Neural cell (in vitro differentiated cells): Measurements from ENCODE around the gene ANGPTL2. TPM values are rescaled to one million over a fixed set of nuclear protein-coding genes. Genes with fewer than 3 reads are reported as not detected.

Experiments
- H2AFZ ChIP-seq: fragments of 200-600, 300-800 bp; sonication (generic), shearing (Covaris generic); 2 replicates; pipeline ENCODE4 v1.6.0; 2014; ENCODE audit warnings: low read depth, mild to moderate bottlenecking, antibody characterized with exemption, low read length, moderate library complexity
- H3F3A ChIP-seq: fragments of 200-600 bp; shearing (Covaris generic); 2 replicates; pipeline ENCODE4 v1.6.1; 2016; ENCODE audit warnings: mild to moderate bottlenecking, moderate library complexity, mixed read lengths, antibody characterized with exemption, low read length; ENCODE audit not compliant: insufficient read depth, poor library complexity, severe bottlenecking
- H3K27ac ChIP-seq: fragments of 200-600, 300-800 bp; sonication (generic), shearing (Covaris generic); 2 replicates; pipeline ENCODE4 v1.5.1; 2014; ENCODE audit warnings: mild to moderate bottlenecking, low read length, moderate library complexity
- H3K27me3 ChIP-seq: fragments of 300-800, 200-600 bp; sonication (generic), shearing (Covaris generic); 2 replicates; pipeline ENCODE4 v1.6.0; 2014; ENCODE audit warnings: mild to moderate bottlenecking, low read depth, low read length, moderate library complexity; ENCODE audit not compliant: insufficient read depth
- H3K36me3 ChIP-seq: fragments of 300-800, 200-600 bp; sonication (generic), shearing (Covaris generic); 2 replicates; pipeline ENCODE4 v1.5.1; 2014; ENCODE audit warnings: mild to moderate bottlenecking, antibody characterized with exemption, low read length, moderate library complexity; ENCODE audit not compliant: insufficient read depth
- H3K4me2 ChIP-seq: fragments of 300-800, 200-600 bp; sonication (generic), shearing (Covaris generic); 2 replicates; pipeline ENCODE4 v1.6.0; 2014; ENCODE audit warnings: mild to moderate bottlenecking, low read length
- H3K4me3 ChIP-seq: fragments of 300-800, 200-600 bp; sonication (generic), shearing (Covaris generic); 2 replicates; pipeline ENCODE4 v1.5.1; 2014; ENCODE audit warnings: mild to moderate bottlenecking, low read length, moderate library complexity
- H3K79me2 ChIP-seq: fragments of 200-600 bp; shearing (Covaris generic); replicated peaks from 2 replicates; pipeline ENCODE4 v1.6.0; 2014; ENCODE audit warnings: mild to moderate bottlenecking, low read length, moderate library complexity; ENCODE audit not compliant: insufficient read depth
- H3K9ac ChIP-seq: fragments of 300-800, 200-600 bp; sonication (generic), shearing (Covaris generic); 2 replicates; pipeline ENCODE4 v1.6.1; 2016; ENCODE audit warnings: mild to moderate bottlenecking, low read length, mixed read lengths
- H3K9me2 ChIP-seq: fragments of 200-600 bp; shearing (Covaris generic); 2 replicates; pipeline ENCODE4 v1.6.1; 2016; ENCODE audit warnings: mild to moderate bottlenecking, low read length, mixed read lengths; ENCODE audit not compliant: insufficient read depth
- H3K9me3 ChIP-seq: fragments of 200-600, 300-800 bp; sonication (generic), shearing (Covaris generic); 2 replicates; pipeline ENCODE4 v1.6.1; 2016; ENCODE audit warnings: mild to moderate bottlenecking, mixed run types, low read length, moderate library complexity, mixed read lengths
- H4K20me1 ChIP-seq: fragments of 200-600 bp; shearing (Covaris generic); 2 replicates; pipeline ENCODE4 v1.6.1; 2016; ENCODE audit warnings: mild to moderate bottlenecking, mixed run types; ENCODE audit not compliant: insufficient read depth
- EP300 ChIP-seq: fragments of 450-650 bp; conservative IDR thresholded peaks from 2 replicates; pipeline ENCODE4 v1.6.1; 2014; ENCODE audit warnings: antibody characterized with exemption, mild to moderate bottlenecking, moderate library complexity; ENCODE audit not compliant: poor library complexity, severe bottlenecking
- EZH2 ChIP-seq: fragments of 200-600, 300-800 bp; shearing (Covaris generic), sonication (generic); IDR thresholded peaks from 2 replicates; pipeline ENCODE4 v1.6.1; 2014; ENCODE audit warnings: antibody characterized with exemption, low read length, borderline replicate concordance, mild to moderate bottlenecking; ENCODE audit not compliant: insufficient read depth, poor library complexity, severe bottlenecking
- MXI1 ChIP-seq: fragments of 450-650 bp; conservative IDR thresholded peaks from 2 replicates; pipeline ENCODE4 v1.6.1; 2014; ENCODE audit warnings: antibody characterized with exemption, mild to moderate bottlenecking; ENCODE audit not compliant: poor library complexity, severe bottlenecking
- POLR2AphosphoS5 ChIP-seq: IDR thresholded peaks from 2 replicates; pipeline ENCODE4 v1.6.1; 2012
- RAD21 ChIP-seq: fragments of 450-650 bp; conservative IDR thresholded peaks from 2 replicates; pipeline ENCODE4 v1.6.1; 2014; ENCODE audit warnings: antibody characterized with exemption, mild to moderate bottlenecking, moderate library complexity
- SMC3 ChIP-seq: fragments of 450-650 bp; conservative IDR thresholded peaks from 2 replicates; pipeline ENCODE4 v1.6.1; 2014; ENCODE audit warnings: antibody characterized with exemption, mild to moderate bottlenecking, moderate library complexity; ENCODE audit not compliant: poor library complexity
- TAF1 ChIP-seq: IDR thresholded peaks from 2 replicates; pipeline ENCODE4 v1.6.1; 2012; ENCODE audit warnings: low read depth
- polyA plus RNA-seq: library from polyadenylated mRNA; depleted of rRNA; stranded (reverse); fragments of >200 nt; gene quantifications from 2 replicates; pipeline ENCODE4 v1.2.3, GENCODE V29; 2014
- TF ChIP-seq, protein P1 (sequence below): fragments of 450-650 bp; IDR thresholded peaks from 2 replicates; pipeline ENCODE4 v1.5.1; 2014; ENCODE audit warnings: antibody characterized with exemption, mild to moderate bottlenecking, moderate library complexity; ENCODE audit not compliant: poor library complexity, severe bottlenecking
- TF ChIP-seq, protein P2 (sequence below): IDR thresholded peaks from 2 replicates; pipeline ENCODE4 v1.6.1; 2012; ENCODE audit warnings: borderline replicate concordance

The ANGPTL2 gene
- polyA plus RNA-seq, 1 donor from 2014 or later, result not detected

DNA sequence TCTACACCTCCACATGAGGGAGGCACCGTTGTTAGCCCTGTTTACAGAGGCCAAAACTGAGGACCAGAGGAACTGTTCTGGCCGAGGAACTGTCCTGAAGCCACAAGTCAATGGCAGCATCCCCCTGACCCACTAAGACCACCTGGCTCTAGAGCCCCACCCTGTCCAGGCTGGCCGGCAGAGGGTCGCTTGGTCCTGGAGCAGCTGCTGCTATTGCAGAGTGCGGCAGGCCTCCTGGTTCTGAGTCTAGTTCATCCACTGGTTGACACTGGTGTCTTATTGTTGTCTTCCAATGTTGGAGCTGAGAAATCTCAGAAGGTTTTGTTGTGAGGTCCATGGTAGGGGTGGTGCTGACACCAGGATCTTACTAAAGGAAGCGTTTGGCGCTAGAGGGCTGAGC, 26.6 kb upstream of the ANGPTL2 start:
- Histone ChIP-seq H3K27ac (no peak overlapping the region), H3K4me2 (no peak overlapping the region), H3K9ac (no peak overlapping the region), H3K4me3 (no peak overlapping the region), H3K27me3 (no peaks in the 10 kb centered on the region), H3K79me2 (no peaks in the 10 kb centered on the region), H3K9me3 (no peaks in the 10 kb centered on the region), H2AFZ (no peak overlapping the region), H3F3A (no peaks in the 10 kb centered on the region), H3K9me2 (no peaks in the 10 kb centered on the region), H4K20me1 (no peaks in the 10 kb centered on the region), H3K36me3 (no peaks in the 10 kb centered on the region)
- TF ChIP-seq, protein P1, sequence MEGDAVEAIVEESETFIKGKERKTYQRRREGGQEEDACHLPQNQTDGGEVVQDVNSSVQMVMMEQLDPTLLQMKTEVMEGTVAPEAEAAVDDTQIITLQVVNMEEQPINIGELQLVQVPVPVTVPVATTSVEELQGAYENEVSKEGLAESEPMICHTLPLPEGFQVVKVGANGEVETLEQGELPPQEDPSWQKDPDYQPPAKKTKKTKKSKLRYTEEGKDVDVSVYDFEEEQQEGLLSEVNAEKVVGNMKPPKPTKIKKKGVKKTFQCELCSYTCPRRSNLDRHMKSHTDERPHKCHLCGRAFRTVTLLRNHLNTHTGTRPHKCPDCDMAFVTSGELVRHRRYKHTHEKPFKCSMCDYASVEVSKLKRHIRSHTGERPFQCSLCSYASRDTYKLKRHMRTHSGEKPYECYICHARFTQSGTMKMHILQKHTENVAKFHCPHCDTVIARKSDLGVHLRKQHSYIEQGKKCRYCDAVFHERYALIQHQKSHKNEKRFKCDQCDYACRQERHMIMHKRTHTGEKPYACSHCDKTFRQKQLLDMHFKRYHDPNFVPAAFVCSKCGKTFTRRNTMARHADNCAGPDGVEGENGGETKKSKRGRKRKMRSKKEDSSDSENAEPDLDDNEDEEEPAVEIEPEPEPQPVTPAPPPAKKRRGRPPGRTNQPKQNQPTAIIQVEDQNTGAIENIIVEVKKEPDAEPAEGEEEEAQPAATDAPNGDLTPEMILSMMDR, result no peak
- TF ChIP-seq RAD21 (no peak), EZH2 (no peak), TAF1 (no peak), MXI1 (no peak), POLR2AphosphoS5 (no peak), SMC3 (no peak), EP300 (no peak)
- TF ChIP-seq, protein P2, sequence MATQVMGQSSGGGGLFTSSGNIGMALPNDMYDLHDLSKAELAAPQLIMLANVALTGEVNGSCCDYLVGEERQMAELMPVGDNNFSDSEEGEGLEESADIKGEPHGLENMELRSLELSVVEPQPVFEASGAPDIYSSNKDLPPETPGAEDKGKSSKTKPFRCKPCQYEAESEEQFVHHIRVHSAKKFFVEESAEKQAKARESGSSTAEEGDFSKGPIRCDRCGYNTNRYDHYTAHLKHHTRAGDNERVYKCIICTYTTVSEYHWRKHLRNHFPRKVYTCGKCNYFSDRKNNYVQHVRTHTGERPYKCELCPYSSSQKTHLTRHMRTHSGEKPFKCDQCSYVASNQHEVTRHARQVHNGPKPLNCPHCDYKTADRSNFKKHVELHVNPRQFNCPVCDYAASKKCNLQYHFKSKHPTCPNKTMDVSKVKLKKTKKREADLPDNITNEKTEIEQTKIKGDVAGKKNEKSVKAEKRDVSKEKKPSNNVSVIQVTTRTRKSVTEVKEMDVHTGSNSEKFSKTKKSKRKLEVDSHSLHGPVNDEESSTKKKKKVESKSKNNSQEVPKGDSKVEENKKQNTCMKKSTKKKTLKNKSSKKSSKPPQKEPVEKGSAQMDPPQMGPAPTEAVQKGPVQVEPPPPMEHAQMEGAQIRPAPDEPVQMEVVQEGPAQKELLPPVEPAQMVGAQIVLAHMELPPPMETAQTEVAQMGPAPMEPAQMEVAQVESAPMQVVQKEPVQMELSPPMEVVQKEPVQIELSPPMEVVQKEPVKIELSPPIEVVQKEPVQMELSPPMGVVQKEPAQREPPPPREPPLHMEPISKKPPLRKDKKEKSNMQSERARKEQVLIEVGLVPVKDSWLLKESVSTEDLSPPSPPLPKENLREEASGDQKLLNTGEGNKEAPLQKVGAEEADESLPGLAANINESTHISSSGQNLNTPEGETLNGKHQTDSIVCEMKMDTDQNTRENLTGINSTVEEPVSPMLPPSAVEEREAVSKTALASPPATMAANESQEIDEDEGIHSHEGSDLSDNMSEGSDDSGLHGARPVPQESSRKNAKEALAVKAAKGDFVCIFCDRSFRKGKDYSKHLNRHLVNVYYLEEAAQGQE, result no peak

DNA sequence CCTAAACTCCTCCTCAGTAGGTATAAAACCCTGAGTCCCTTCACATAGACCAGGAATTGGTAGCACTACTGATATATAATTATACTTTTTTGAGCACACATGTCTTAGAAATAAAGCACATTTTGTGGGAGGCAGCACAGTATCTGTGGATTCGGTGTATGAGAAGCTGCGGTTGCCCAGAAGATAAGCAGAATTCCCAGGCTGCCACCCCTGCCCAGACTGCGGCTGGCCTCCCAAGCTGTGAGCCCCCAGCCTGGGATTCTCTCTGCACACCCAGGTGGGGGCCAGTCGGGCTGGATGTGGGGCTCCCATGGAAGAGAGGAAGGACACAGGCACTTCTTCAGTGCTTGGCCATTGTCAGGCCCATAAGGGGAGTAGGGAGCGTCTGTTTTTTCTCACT, 25.6 kb upstream of the ANGPTL2 start:
- Histone ChIP-seq H2AFZ (no peak overlapping the region), H3K9me3 (no peaks in the 10 kb centered on the region), H3K27ac (no peak overlapping the region), H3K9me2 (no peaks in the 10 kb centered on the region), H3K36me3 (no peaks in the 10 kb centered on the region), H3K27me3 (no peaks in the 10 kb centered on the region), H3K4me2 (no peak overlapping the region), H3F3A (no peaks in the 10 kb centered on the region), H3K9ac (no peak overlapping the region), H3K79me2 (no peaks in the 10 kb centered on the region), H4K20me1 (no peaks in the 10 kb centered on the region), H3K4me3 (no peak overlapping the region)
- TF ChIP-seq TAF1, result no peak
- TF ChIP-seq POLR2AphosphoS5, result no peak
- TF ChIP-seq EP300, result no peak
- TF ChIP-seq, protein P2, result no peak
- TF ChIP-seq SMC3, result no peak
- TF ChIP-seq RAD21, result no peak
- TF ChIP-seq, protein P1, result no peak
- TF ChIP-seq MXI1, result no peak
- TF ChIP-seq EZH2, result no peak
